Kidney (tissue), 14 donors: ENCODE data around the gene GALNT9. TPM values are rescaled to one million over a fixed set of nuclear protein-coding genes. Genes with fewer than 3 reads are reported as not detected.
"Not testable (repeated sequence)": the region's sequence is repeated elsewhere in the genome, so short reads cannot be mapped to it uniquely, and the experiment has no call there.

Experiments
- DNase-seq, 5 donors: peaks; one replicate each; pipeline ENCODE4 v3.0.0-alpha.2; 2013 to 2020
- FAIRE-seq: peaks from 2 replicates; lab custom pipeline; 2012; peaks lifted over from hg19 to GRCh38; lab: Jason Lieb, UNC
- H3K27ac ChIP-seq, 2 donors: one replicate each; pipeline ENCODE4 v1.7.0; 2013; ENCODE audit warnings: low read depth in 2 of 2, low read length in 2 of 2, inconsistent platforms in 1 of 2
- H3K27me3 ChIP-seq: one replicate; pipeline ENCODE4 v1.7.1; 2013; ENCODE audit warnings: low read length, inconsistent platforms; ENCODE audit not compliant: control insufficient read depth, insufficient read depth
- H3K36me3 ChIP-seq, 3 donors: one replicate each; pipeline versions ENCODE4 v1.7.0 to v1.7.1; 2013; ENCODE audit warnings: low read length in 3 of 3, control low read depth in 1 of 3, inconsistent platforms in 1 of 3; ENCODE audit not compliant: insufficient read depth in 3 of 3, control insufficient read depth in 2 of 3
- H3K4me1 ChIP-seq, 3 donors: one replicate each; pipeline versions ENCODE4 v1.7.0 to v1.7.1; 2013; ENCODE audit warnings: low read length in 3 of 3, inconsistent platforms in 1 of 3, low read depth in 1 of 3; ENCODE audit not compliant: control insufficient read depth in 2 of 3, insufficient read depth in 2 of 3
- H3K4me3 ChIP-seq, 3 donors: one replicate each; pipeline versions ENCODE4 v1.7.0 to v1.8.1; 2013; ENCODE audit warnings: low read length in 3 of 3, control low read depth in 1 of 3, inconsistent platforms in 1 of 3
- H3K9ac ChIP-seq, 3 donors: one replicate each; pipeline versions ENCODE4 v1.7.0 to v1.7.1; 2013; ENCODE audit warnings: low read length in 3 of 3, control low read depth in 1 of 3, inconsistent platforms in 1 of 3
- H3K9me3 ChIP-seq, 3 donors: one replicate each; pipeline versions ENCODE4 v1.7.0 to v1.7.1; 2013; ENCODE audit warnings: low read length in 3 of 3, control low read depth in 1 of 3, inconsistent platforms in 1 of 3; ENCODE audit not compliant: control insufficient read depth in 2 of 3, insufficient read depth in 1 of 3
- CTCF ChIP-seq: IDR thresholded peaks from 3 replicates; pipeline ENCODE4 v1.5.1; 2012; ENCODE audit warnings: mild to moderate bottlenecking, moderate library complexity, borderline replicate concordance; ENCODE audit not compliant: insufficient read depth; ENCODE audit errors: extremely low read depth
- intact Hi-C: fragments of 100-400 bp; cut with DNase I; formaldehyde crosslinking; loops from one replicate; pipeline ENCODE4 v1.11.1; 2022
- polyA plus RNA-seq: library from polyadenylated mRNA; stranded (reverse); fragments of 350-450 nt; fragmentation: Illumina TruSeq; extraction: RNeasy Lipid Tissue Mini Kit (QIAGEN cat#74804); gene quantifications from one replicate; pipeline ENCODE4 v1.2.3, GENCODE V29; 2014; ENCODE audit warnings: low read depth, low replicate concordance; ENCODE audit not compliant: insufficient read depth
- total RNA-seq: library from RNA; stranded (reverse); fragmentation: NEBNext Ultra II Directional; extraction: Animal tissue kit (Norgen Biotek cat#: 25700); gene quantifications from one replicate; pipeline ENCODE4 v1.2.1, GENCODE V29; 2021
- donor health status: control.
- donor health status: control.
- donor health status: control.
- donor health status: control.
- donor health status: control.
- donor health status: DM: yes; HTN: yes; CAD: no.
- donor health status: Normal renal cell carcinoma (clear cell type).

The GALNT9 gene
- total and polyA plus RNA-seq, 2 donors from 2014 or later, result 4.8 to 20.7 TPM

GRCh38 chr12:132150780-132151144, 178.6 kb downstream of the GALNT9 start:
- no peak overlapping the region for H3K4me3 ChIP-seq
- H3K27me3 ChIP-seq, result peaks cover 2% of the 10 kb centered on the region
- no peak for TF ChIP-seq CTCF
- H3K9me3 ChIP-seq, result no peaks in the 10 kb centered on the region
- peak in 2 of 5 donors; percentile 42 to 56 for DNase-seq
- H3K36me3 ChIP-seq, result peaks cover 0 to 3% (median under 1%) of the 10 kb centered on the region in 3 donors
- peaks cover 0 to 5% (median 0%) of the 10 kb centered on the region in 3 donors for H3K4me1 ChIP-seq
- no peak overlapping the region for H3K27ac ChIP-seq
- intact Hi-C loops, result no loop called here
- no peak overlapping the region for H3K9ac ChIP-seq
- FAIRE-seq, result no peak

- H3K27ac ChIP-seq, H3K4me3 ChIP-seq, H3K9ac ChIP-seq, H3K36me3 ChIP-seq, H3K9me3 ChIP-seq, intact Hi-C loops, H3K27me3 ChIP-seq, FAIRE-seq: not testable (repeated sequence)
- DNase-seq, result peak in 1 of 5 donors; percentile 40
- H3K4me1 ChIP-seq, result peaks cover 0 to 14% (median 0%) of the 10 kb centered on the region in 3 donors
Measured at GRCh38 chr12:132149526-132149925, 179.9 kb downstream of the GALNT9 start.

GRCh38 chr12:132148368-132149045, 180.9 kb downstream of the GALNT9 start:
- no peak overlapping the region for H3K27ac ChIP-seq
- no peaks in the 10 kb centered on the region for H3K27me3 ChIP-seq
- FAIRE-seq (no peak), DNase-seq (peak in 2 of 5 donors; percentile 33 to 63)
- no peaks in the 10 kb centered on the region for H3K36me3 ChIP-seq
- peaks cover 0 to 9% (median 0%) of the 10 kb centered on the region in 3 donors for H3K4me1 ChIP-seq
- intact Hi-C loops, result no loop called here
- H3K9ac ChIP-seq, result no peak overlapping the region
- H3K4me3 ChIP-seq, result no peak overlapping the region
- TF ChIP-seq CTCF, result no peak
- no peaks in the 10 kb centered on the region for H3K9me3 ChIP-seq

- TF ChIP-seq CTCF, result no peak
- H3K27me3 ChIP-seq, result no peaks in the 10 kb centered on the region
- no peaks in the 10 kb centered on the region for H3K36me3 ChIP-seq
- DNase-seq (peak in 2 of 5 donors; percentile 57 to 74), FAIRE-seq (no peak)
- peaks cover 0 to 17% (median 0%) of the 10 kb centered on the region in 3 donors for H3K4me1 ChIP-seq
- no peaks in the 10 kb centered on the region for H3K9me3 ChIP-seq
- intact Hi-C loops, result no loop called here
- no peak overlapping the region for H3K9ac ChIP-seq
- no peak overlapping the region for H3K4me3 ChIP-seq
- no peak overlapping the region for H3K27ac ChIP-seq
Measured at GRCh38 chr12:132147423-132148367, 181.7 kb downstream of the GALNT9 start.
